SK-N-SH treated with all-trans-retinoic acid at 6 μM for 48 hours (cell line): Measurements from ENCODE around the gene AIG1.

Experiments used
- ATAC-seq: fragments of 200-7000 bp; cut with Tn5 transposase; 3 replicates; pipeline ENCODE4 v1.9.1; 2020; ENCODE audit warnings: mild to moderate bottlenecking, moderate library complexity
- ARNTL ChIP-seq: fragments of 450-650 bp; formaldehyde crosslinking; IDR thresholded peaks from 2 replicates; pipeline ENCODE4 v1.5.0; 2020; ENCODE audit warnings: low read depth, mild to moderate bottlenecking, moderate library complexity, borderline replicate concordance
- BACH2 ChIP-seq: fragments of 250-450 bp; sonication (Bioruptor Pico); IDR thresholded peaks from 2 replicates; pipeline ENCODE4 v1.9.0; 2021; ENCODE audit warnings: mild to moderate bottlenecking, borderline replicate concordance
- CREB5 ChIP-seq: fragments of 250-450 bp; sonication (Bioruptor Pico); IDR thresholded peaks from 2 replicates; pipeline ENCODE4 v1.5.1; 2020; ENCODE audit warnings: low read depth, mild to moderate bottlenecking, moderate library complexity
- CSDC2 ChIP-seq: fragments of 250-450 bp; sonication (Bioruptor Pico); IDR thresholded peaks from 2 replicates; pipeline ENCODE4 v1.5.0; 2020; ENCODE audit warnings: mild to moderate bottlenecking, moderate library complexity
- CSRNP3 ChIP-seq: fragments of 250-450 bp; sonication (Bioruptor Pico); IDR thresholded peaks from 2 replicates; pipeline ENCODE4 v1.5.1; 2021; ENCODE audit warnings: mild to moderate bottlenecking, moderate library complexity
- ESRRG ChIP-seq: fragments of 250-450 bp; sonication (Bioruptor Pico); IDR thresholded peaks from 2 replicates; pipeline ENCODE4 v1.6.1; 2021; ENCODE audit warnings: mild to moderate bottlenecking
- GLIS3 ChIP-seq: fragments of 250-450 bp; sonication (Bioruptor Pico); IDR thresholded peaks from 2 replicates; pipeline ENCODE4 v1.5.0; 2020; ENCODE audit warnings: mild to moderate bottlenecking, moderate library complexity
- ISL1 ChIP-seq: fragments of 250-450 bp; sonication (Bioruptor Pico); IDR thresholded peaks from 2 replicates; pipeline ENCODE4 v2.1.2; 2022; ENCODE audit warnings: mild to moderate bottlenecking, moderate library complexity
- OSR1 ChIP-seq: fragments of 250-450 bp; sonication (Bioruptor Pico); IDR thresholded peaks from 2 replicates; pipeline ENCODE4 v1.8.0; 2022; ENCODE audit warnings: moderate library complexity, mild to moderate bottlenecking, inconsistent platforms
- PATZ1 ChIP-seq: fragments of 250-450 bp; sonication (Bioruptor Pico); IDR thresholded peaks from 2 replicates; pipeline ENCODE4 v1.8.0; 2020; ENCODE audit warnings: mild to moderate bottlenecking, moderate library complexity, borderline replicate concordance
- POU6F1 ChIP-seq: fragments of 250-450 bp; sonication (Bioruptor Pico); IDR thresholded peaks from 2 replicates; pipeline ENCODE4 v1.8.0; 2021; ENCODE audit warnings: low read depth, mild to moderate bottlenecking, moderate library complexity, borderline replicate concordance
- RARB ChIP-seq: fragments of 250-450 bp; sonication (Bioruptor Pico); IDR thresholded peaks from 2 replicates; pipeline ENCODE4 v1.8.0; 2021; ENCODE audit warnings: mild to moderate bottlenecking, moderate library complexity
- SNAI2 ChIP-seq: fragments of 250-450 bp; sonication (Bioruptor Pico); IDR thresholded peaks from 2 replicates; pipeline ENCODE4 v1.5.0; 2020; ENCODE audit warnings: mild to moderate bottlenecking, moderate library complexity
- TCF4 ChIP-seq: fragments of 250-450 bp; sonication (Bioruptor Pico); IDR thresholded peaks from 2 replicates; pipeline ENCODE4 v1.8.0; 2021; ENCODE audit warnings: mild to moderate bottlenecking, moderate library complexity, borderline replicate concordance
- TOX ChIP-seq: fragments of 250-450 bp; sonication (Bioruptor Pico); IDR thresholded peaks from 2 replicates; pipeline ENCODE4 v1.8.0; 2021; ENCODE audit warnings: mild to moderate bottlenecking, moderate library complexity, borderline replicate concordance
- TSHZ2 ChIP-seq: fragments of 250-450 bp; sonication (Bioruptor Pico); IDR thresholded peaks from 2 replicates; pipeline ENCODE4 v1.5.0; 2020; ENCODE audit warnings: mild to moderate bottlenecking, moderate library complexity
- ZC3H10 ChIP-seq: fragments of 250-450 bp; sonication (Bioruptor Pico); IDR thresholded peaks from 2 replicates; pipeline ENCODE4 v1.5.1; 2021; ENCODE audit warnings: mild to moderate bottlenecking, moderate library complexity
- ZFP3 ChIP-seq: fragments of 250-450 bp; sonication (Bioruptor Pico); IDR thresholded peaks from 2 replicates; pipeline ENCODE4 v1.5.0; 2020; ENCODE audit warnings: mild to moderate bottlenecking, moderate library complexity
- ZFP30 ChIP-seq: fragments of 450-650 bp; formaldehyde crosslinking; IDR thresholded peaks from 2 replicates; pipeline ENCODE4 v1.5.0; 2022; ENCODE audit warnings: mild to moderate bottlenecking, moderate library complexity
- ZNF565 ChIP-seq: fragments of 450-650 bp; formaldehyde crosslinking; conservative IDR thresholded peaks from 2 replicates; pipeline ENCODE4 v1.5.0; 2020; ENCODE audit warnings: low read depth, mild to moderate bottlenecking, moderate library complexity
- ZNF70 ChIP-seq: fragments of 450-650 bp; formaldehyde crosslinking; IDR thresholded peaks from 2 replicates; pipeline ENCODE4 v1.5.0; 2020; ENCODE audit warnings: mild to moderate bottlenecking, moderate library complexity
- ZNF8 ChIP-seq: fragments of 450-650 bp; formaldehyde crosslinking; IDR thresholded peaks from 2 replicates; pipeline ENCODE4 v1.5.0; 2020; ENCODE audit warnings: mild to moderate bottlenecking, moderate library complexity

The AIG1 gene

GRCh38 chr6:143313163-143313562 is 252.5 kb downstream of the AIG1 start:
- no peak for ATAC-seq
- TF ChIP-seq PATZ1 (CRISPR knock-in tag) = no peak
- TF ChIP-seq ZNF70 (CRISPR knock-in tag) = no peak
- TF ChIP-seq ISL1 (CRISPR knock-in tag) = no peak
- no peak for TF ChIP-seq TCF4 (CRISPR knock-in tag)
- peak; percentile 81 for TF ChIP-seq ZNF8 (CRISPR knock-in tag)

GRCh38 chr6:143321491-143322086 is 260.9 kb downstream of the AIG1 start:
- TF ChIP-seq GLIS3 (CRISPR knock-in tag) = no peak
- TF ChIP-seq RARB (CRISPR knock-in tag) = no peak
- TF ChIP-seq BACH2 (CRISPR knock-in tag) = no peak
- no peak for TF ChIP-seq ZNF8 (CRISPR knock-in tag)
- no peak for TF ChIP-seq ZC3H10 (CRISPR knock-in tag)
- no peak for TF ChIP-seq TOX (CRISPR knock-in tag)
- TF ChIP-seq CSDC2 (CRISPR knock-in tag) = no peak
- TF ChIP-seq ESRRG = no peak
- no peak for TF ChIP-seq SNAI2 (CRISPR knock-in tag)
- no peak for TF ChIP-seq CSRNP3 (CRISPR knock-in tag)
- TF ChIP-seq ISL1 (CRISPR knock-in tag) = no peak
- no peak for TF ChIP-seq ZNF70 (CRISPR knock-in tag)
- no peak for TF ChIP-seq ZNF565 (CRISPR knock-in tag)
- TF ChIP-seq TCF4 (CRISPR knock-in tag) = no peak
- TF ChIP-seq ZFP3 = no peak
- no peak for TF ChIP-seq POU6F1 (CRISPR knock-in tag)
- TF ChIP-seq OSR1 = no peak
- no peak for TF ChIP-seq PATZ1 (CRISPR knock-in tag)
- TF ChIP-seq ZFP30 (CRISPR knock-in tag) = no peak
- TF ChIP-seq ARNTL (CRISPR knock-in tag) = no peak
- no peak for ATAC-seq

GRCh38 chr6:143322386-143322785 is 261.7 kb downstream of the AIG1 start:
- ATAC-seq = no peak
- TF ChIP-seq CREB5 (CRISPR knock-in tag) (no peak), CSDC2 (CRISPR knock-in tag) (no peak), ARNTL (CRISPR knock-in tag) (no peak), TSHZ2 (CRISPR knock-in tag) (no peak), ZNF70 (CRISPR knock-in tag) (no peak), ZNF8 (CRISPR knock-in tag) (no peak), OSR1 (no peak), POU6F1 (CRISPR knock-in tag) (no peak), PATZ1 (CRISPR knock-in tag) (no peak), RARB (CRISPR knock-in tag) (no peak)
- TF ChIP-seq, all 23 proteins: peak for 0
